Renal cortex interstitium (tissue), 11 donors: Measurements from ENCODE around the gene TCF4. TPM values are rescaled to one million over a fixed set of nuclear protein-coding genes. Genes with fewer than 3 reads are reported as not detected.

Experiments
- DNase-seq, 11 donors: peaks; one replicate each; pipeline ENCODE4 v3.0.0-alpha.2; 2013; ENCODE audit warnings: low read depth in 9 of 11, low spot score in 4 of 11; ENCODE audit errors: extremely low read depth in 1 of 11
- polyA plus RNA-seq, 3 donors: library from polyadenylated mRNA; unstranded; fragments of 120-200 nt; gene quantifications; one replicate each; pipeline ENCODE4 v1.2.1, GENCODE V29; 2013; ENCODE audit not compliant: insufficient read length in 3 of 3

The TCF4 gene
- polyA plus RNA-seq, 3 donors = 70.9 to 79.8 (median 71.1) TPM

DNA sequence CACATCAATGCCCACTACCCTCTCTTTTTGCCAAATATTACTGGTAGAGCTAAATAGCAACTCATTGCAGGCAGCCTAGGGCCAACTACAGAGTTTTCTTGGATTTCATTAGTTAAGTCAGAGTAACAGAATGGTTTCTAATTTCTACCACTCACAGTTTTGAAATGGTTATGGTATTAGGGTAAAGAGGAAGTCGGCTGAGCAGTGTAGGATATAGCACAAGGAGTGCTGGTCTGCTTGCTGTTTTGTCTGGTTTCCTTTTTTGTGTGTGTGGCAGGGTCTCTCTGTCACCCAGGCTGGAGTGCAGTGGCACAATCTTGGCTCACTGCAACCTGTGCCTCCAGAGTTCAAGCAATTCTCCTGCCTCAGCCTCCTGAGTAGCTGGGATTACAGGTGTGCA is 339.5 kb downstream of the TCF4 start:
- no peak for DNase-seq

DNA sequence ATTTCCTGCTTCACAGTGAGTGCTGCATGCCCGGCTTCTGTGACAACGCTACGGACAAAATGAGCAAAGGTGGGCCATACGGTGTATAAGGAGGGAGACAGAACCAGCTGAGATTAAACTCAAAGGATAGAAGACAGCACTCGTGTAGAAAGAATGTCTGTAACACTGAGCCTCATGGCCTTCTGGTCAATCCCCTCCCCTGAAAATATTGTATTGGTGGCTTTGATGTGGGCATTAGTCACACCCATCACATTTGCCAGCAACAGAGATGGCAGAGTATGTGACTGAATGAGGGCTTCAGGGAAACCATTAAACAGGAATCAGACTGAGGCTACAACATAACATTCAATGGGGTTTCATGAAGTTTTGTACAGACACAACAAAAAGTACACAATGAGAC is 341.0 kb downstream of the TCF4 start:
- no peak for DNase-seq

DNA sequence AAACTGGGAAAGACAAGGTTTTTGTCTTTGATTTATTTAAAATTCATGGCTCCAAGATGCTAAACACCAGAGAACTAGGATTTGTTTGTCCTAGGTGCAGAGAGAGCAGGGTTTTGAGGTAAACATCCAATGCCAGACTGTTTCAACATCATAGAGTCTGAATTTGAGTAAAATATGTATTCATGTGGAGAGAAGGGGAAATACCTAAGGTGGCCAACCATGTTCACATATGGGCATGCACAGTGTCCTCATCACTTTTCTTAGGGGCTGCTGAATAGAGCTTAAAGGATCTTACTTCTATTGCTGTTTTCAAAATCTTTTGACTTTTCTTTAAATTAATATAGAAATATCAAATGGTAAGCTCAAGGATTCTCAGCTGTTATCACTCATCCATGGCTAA is 341.7 kb downstream of the TCF4 start:
- DNase-seq = no peak

DNA sequence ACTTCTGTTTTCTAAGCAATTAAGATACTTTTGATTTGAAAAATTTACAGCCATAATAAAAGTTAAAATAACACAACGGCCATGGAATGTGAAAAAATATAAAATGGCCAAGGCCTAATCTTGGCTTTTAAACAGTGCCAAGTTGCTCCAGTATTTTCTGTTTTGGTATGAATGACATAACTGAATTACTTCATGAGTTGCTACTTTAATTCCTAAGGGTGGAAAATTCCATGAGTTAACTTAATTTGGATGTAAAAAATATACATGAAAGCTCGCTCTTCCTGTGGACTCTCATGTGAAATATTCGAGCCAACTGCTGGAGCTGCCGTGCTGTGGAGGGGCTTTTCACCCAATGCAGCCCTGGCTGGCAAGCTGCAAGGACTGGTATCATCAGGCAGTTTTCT is 342.8 kb downstream of the TCF4 start:
- no peak for DNase-seq

DNA sequence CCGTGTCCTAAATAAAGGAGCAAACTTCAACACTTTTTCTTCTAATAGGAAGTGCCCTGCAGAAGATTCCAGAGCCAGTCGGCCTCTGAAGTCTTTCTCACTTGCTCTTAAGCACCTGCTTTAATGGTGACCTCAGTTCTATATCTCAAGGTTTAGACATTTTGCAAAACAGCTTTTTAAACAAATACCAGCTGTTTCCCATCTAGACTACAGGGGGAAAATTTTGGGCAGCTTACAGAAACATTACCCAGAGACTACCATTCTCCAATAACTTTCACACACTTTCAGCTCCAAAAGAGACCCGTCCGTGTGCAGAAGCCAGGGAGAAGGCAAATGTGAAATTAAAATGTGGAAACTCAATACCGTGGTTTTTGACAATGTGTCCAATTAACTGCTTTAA is 343.4 kb downstream of the TCF4 start:
- no peak for DNase-seq

DNA sequence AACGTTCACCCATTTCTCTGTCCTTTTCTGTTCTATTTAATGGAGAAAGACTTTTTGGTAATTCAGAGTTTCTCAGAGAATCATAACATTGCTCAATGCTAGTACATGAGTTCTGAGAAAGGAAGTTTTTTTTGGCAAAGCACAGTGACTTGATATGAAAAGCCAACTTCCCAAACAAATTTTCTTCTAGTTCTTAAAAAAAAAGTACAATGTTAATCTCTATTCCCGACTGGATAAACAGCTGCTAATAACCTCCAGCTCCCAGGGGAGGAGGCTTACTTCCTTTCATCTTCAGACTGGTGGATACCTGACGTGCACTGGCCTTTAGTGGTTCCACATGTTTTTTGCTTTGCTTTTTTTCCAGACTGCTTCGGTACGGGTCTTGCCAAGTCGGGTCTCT is 344.1 kb downstream of the TCF4 start:
- no peak for DNase-seq

DNA sequence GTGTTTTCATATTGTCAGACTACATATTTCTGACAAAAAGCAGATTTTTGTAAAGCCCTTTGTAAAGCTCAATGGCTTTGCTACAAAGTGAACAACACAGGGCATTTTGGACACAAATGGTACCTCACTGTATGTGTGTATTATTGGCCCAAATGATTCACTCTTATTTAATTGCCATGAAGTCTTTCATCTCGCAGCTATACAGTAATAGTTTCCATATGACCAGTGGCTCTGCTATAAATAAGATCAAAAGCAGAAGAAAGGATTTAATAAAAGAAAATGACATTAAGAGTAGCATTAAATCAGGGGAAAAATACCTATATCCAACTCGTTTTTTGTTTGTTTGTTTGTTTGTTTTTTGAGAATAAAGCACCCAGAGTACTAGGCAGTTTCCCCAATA is 344.7 kb downstream of the TCF4 start:
- no peak for DNase-seq

DNA sequence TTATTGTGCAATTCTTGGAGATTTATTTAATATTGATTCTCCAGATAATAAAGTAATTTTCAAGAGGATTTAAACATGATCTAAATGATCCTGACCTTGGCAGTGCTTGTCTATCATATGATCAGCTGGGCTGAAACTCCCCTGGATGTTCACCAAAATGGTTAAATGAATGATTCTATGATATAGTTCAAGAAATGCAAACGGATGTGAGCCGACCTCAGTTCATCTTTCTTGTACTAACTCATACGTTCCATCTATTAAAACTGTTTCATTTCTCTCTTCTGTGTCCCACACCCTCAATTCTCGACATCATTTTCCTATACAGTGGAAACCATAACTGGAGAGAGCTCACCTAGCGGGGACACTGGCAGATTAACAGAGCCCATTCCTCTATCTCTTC is 347.0 kb downstream of the TCF4 start:
- no peak for DNase-seq

DNA sequence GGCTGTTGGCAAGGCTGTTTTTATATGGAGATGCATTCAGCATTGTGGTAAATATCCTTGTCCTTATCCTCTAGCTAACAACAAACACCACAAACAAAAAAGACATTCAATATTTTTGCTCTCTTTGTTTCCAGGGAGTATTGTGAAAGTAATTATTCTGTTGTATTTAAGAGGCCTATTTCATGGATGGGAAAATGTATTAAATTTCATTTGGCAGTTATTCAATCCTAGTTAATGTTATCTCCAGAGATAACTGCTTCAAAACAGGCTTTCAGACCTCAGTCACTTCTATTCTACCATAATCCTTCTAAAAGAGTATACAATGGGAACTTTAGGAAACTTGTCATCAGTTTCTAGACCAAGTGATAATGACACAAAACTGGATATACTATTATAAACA is 348.3 kb downstream of the TCF4 start:
- DNase-seq = no peak

DNA sequence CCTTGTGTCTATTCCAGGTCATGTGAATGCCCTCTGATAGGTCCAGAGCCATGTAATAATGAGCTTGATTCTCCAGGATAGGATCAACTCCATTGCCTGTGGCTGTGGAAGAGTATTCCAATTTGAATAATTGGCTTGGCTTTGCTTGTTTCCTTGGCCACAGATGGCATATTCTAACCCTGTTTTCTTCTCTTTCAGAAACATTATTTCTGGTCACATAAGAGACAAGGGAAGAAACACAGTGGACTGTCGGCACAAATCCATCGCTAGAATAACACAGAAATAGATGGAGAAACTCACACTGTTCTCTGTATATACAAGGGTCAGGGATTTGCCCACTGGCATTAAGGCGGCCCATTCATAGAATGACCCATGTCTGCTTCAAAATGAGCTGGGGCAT is 350.3 kb downstream of the TCF4 start:
- DNase-seq = no peak

DNA sequence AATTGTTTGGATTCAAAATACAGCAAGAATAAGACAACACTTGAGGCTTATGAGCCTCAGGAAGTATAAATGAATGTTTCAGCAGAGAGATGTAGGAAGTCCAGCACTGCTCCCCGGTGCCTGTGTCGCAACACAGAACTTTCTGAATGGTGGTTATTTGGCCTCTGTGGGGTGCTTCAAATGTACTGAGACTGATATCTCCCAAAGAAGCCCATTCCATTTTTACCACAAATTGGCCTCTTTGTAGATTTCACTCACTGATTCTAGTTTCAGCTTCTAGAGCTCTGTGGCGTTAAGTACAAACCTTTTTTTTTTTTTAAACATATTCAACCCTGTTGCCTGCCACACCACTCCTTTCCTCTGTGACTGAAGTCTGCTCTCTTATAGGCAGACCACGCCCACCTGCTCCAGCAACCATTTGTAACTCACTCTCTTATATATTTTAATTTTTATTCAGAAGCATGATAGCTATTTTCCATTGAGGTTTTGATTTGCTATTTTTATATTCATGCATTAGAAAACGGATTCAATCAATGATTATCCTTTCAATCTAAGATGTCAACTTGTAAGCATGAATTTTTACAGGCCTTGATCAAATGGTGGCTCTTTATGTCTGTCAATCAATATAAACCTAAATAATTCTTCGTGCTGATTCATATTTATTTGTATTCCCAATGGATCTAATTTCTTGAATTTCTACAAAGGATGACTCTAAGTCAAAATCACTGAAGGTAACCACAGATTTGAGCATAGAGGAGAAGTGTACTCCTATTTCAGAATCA is 351.7 kb downstream of the TCF4 start:
- no peak for DNase-seq

DNA sequence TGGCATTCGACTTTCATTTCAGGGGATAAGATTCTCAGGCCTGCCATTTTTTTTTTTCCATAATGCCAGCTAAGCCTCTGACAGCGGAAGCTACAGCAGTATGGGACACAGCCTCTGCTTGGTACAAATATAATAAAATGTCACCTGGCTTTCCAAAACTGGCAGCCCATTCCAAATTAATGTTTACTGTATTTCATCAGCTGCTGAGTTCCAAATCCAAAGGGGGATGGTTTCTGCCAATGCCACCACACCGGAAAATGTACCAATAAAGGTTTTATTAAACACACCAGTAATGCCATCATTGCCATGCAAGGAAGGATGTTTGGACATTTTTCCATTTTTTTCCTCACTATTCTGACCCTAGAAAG is 352.9 kb downstream of the TCF4 start:
- DNase-seq = no peak

DNA sequence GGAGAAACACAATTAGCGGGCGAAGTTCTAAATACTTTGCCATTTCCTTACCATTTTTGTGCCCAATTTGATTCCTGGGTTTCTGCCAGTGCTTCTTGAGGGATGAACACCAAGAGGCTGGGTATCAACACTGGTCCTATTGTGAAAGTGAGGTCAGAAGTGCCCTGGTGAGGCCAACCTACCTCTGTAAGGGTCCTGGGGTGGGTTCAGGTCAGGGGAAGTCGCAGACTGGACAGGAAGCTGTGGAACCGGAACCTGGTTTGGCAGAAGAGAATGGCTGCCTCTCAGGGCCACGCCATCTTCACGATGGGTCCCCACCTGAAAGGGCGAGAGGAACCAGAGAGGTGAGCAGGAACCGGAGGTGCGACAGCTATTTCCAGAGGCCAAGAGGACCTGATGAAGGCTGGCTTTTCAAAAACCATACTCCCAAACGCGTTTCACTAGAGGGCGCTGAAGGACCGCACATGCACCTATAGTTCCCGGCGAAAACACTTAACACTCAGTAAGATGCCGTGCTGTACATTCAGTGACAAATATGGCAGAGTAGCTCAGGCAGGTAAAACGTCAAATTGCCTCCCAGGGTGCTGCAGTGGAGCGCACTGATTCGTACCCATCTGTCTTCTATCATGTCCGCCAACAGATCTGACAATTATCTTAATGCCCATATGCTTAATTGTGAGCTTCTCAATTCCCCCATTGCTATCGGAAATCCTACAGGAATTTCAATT is 353.5 kb downstream of the TCF4 start:
- DNase-seq = peak in 9 of 11 donors; percentile 68 to 82 (median 79)

DNA sequence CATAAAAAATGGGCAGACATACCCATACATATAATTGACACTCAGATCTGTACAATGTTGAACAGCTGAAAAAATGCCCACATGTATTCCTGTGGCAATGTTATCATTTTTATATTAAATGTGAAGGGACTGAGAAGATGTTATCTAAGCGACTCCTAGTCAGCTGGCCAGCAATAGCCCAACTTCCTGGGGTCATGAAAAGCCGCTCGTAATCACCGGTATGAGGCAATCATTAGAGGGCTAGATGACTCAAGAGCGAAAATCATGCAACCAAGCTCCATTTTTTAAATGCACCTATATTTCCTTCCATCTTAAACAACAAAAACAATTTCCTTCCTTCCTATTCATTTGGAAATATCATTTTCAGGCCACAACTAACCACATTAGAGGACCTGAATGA is 354.1 kb downstream of the TCF4 start:
- no peak for DNase-seq

DNA sequence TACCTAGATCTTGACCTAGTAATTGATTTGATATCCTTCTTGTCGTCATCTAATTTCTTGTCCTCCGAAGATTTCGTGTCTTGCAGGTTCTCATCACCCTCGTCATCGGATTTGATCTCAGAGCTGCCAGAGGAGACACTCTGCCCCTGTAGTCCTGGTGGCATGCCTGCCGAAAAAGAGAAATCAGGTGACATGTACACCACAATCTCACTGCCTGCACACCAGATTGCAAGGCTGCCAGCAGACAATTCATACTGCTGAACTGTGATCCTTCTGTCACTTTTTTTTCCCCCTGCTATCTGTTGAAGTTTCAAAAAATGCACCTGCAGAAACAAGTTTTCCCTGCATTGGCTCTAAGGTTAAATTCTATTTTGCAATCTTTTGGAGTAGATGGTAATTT is 355.5 kb downstream of the TCF4 start:
- DNase-seq = no peak

DNA sequence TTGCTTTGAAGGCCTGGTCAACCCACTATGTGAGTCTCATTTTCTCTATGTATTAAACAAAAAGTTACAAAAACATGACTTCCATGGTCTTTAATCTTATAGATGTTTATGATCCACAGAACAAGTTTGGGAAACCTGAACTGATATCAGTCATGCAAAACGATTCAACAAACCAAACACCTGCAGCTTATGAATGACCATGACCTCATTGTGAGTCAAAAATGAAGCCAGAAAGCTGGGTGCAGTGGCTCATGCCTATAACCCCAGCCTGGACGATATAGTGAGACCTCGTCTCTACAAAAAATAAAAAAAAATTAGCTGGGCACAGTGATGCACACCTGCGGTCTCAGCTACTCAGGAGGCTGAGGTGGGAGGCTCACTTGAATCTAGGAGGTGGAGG is 358.3 kb downstream of the TCF4 start:
- no peak for DNase-seq

DNA sequence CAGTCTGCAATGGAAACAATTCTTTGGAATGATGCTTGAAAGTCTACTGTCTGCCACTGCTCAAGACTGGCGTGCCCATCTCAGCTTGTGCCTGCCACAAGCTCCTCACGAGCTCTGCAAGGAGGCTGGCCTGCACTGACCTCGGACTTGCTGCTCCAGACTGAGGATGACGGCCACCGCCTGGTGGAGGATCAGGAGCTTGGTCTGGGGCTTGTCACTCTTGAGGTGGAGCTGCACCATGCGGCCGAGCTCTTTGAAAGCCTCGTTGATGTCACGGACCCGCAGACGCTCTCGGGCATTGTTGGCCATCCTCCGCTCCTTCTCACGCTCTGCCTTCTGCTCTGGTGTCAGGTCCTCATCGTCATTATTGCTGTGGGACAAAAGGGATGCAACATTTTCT is 359.3 kb downstream of the TCF4 start:
- DNase-seq = no peak

DNA sequence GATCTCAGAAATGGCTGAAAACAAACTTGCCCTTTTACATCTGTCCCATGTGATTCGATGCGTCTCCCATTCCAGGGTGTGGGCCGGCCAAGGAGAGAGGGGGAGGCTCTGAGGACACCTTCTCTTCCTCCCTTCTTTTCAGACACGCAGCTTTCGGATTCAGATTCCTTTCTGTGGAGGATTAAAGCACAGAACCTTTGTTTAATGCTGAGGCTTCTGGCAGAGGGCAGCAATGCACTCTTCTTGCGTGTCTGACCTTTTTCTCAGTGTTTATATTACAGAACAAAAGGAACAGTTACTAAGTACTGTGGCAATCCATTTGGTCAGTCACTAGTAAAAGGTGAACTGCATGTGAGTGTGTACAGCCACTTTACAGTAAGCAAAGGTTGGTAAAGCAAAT is 359.8 kb downstream of the TCF4 start:
- DNase-seq = no peak

DNA sequence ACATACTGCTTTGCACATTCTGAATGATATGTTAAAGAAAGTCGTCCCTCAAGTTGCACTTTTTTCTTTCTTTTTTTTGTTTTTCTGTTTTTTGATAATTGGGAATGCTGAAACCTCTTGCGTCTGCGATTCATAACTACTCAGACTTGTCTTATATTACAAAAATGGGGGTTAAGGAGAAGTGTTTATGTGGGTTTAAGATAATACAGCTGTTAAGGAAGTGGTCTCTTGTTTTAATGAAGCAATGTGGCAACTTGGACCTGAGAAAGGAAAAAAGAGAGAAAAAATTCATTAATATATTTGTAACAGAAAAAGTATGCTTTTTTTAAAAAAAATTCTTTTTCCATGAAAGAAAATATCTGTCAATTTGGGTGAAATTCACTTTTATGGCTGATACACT is 360.2 kb downstream of the TCF4 start:
- no peak for DNase-seq

DNA sequence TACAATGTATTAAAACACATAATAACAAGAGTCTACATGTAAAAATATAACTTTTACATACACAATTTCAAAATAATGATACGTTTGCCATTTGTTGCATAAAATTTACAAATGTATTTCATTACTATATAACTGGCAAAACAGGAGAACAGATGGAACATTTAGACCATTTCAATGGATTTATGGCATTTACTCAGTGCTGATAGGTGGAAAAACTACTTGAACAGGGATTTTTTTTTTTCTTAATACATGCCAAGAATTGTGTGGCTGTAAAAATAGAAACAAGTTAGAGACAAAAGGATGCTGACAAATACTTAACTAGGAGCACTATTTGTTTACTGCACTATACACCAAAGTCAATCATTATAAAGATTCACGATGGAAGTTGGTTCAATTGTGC is 361.9 kb downstream of the TCF4 start:
- DNase-seq = peak in 2 of 11 donors; percentile 30 to 43

DNA sequence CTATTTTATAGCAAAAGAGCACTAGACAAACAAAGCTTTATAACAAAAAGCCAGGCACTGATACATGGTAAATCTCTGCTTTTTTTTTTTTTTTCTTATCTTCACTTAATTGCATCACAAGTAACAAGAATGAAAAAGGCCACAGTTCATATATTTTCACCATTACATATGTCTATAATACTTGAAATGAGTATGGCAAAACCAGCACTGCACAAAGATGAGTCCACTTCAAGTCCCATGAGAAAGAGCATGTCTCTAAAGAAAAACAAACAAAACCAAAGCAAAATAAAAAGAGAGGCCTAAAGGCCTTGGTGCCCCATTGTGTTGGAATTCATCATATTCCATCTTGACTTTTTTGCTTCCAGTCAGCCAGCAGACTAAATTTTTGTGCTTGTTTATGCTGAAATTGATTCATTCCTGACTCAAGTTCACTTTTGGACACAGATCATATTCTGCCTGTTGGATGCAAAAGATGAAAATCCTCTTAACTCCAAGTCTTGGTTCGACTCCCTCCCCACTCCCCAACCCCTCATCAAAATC is 363.8 kb downstream of the TCF4 start:
- DNase-seq = no peak
